SK-N-SH treated with all-trans-retinoic acid at 6 μM for 48 hours (cell line): ENCODE measurements around the gene SPATA31D1.

Experiments used
- ARNTL ChIP-seq: fragments of 450-650 bp; formaldehyde crosslinking; IDR thresholded peaks from 2 replicates; pipeline ENCODE4 v1.5.0; 2020; ENCODE audit warnings: low read depth, mild to moderate bottlenecking, moderate library complexity, borderline replicate concordance
- OSR1 ChIP-seq: fragments of 250-450 bp; sonication (Bioruptor Pico); IDR thresholded peaks from 2 replicates; pipeline ENCODE4 v1.8.0; 2022; ENCODE audit warnings: moderate library complexity, mild to moderate bottlenecking, inconsistent platforms
- PPARA ChIP-seq: fragments of 250-450 bp; sonication (Bioruptor Pico); IDR thresholded peaks from 2 replicates; pipeline ENCODE4 v1.5.0; 2020; ENCODE audit warnings: mild to moderate bottlenecking, borderline replicate concordance
- RARB ChIP-seq: fragments of 250-450 bp; sonication (Bioruptor Pico); IDR thresholded peaks from 2 replicates; pipeline ENCODE4 v1.8.0; 2021; ENCODE audit warnings: mild to moderate bottlenecking, moderate library complexity
- SNAI2 ChIP-seq: fragments of 250-450 bp; sonication (Bioruptor Pico); IDR thresholded peaks from 2 replicates; pipeline ENCODE4 v1.5.0; 2020; ENCODE audit warnings: mild to moderate bottlenecking, moderate library complexity
- ZFP3 ChIP-seq: fragments of 250-450 bp; sonication (Bioruptor Pico); IDR thresholded peaks from 2 replicates; pipeline ENCODE4 v1.5.0; 2020; ENCODE audit warnings: mild to moderate bottlenecking, moderate library complexity
- ZFP30 ChIP-seq: fragments of 450-650 bp; formaldehyde crosslinking; IDR thresholded peaks from 2 replicates; pipeline ENCODE4 v1.5.0; 2022; ENCODE audit warnings: mild to moderate bottlenecking, moderate library complexity
- ZNF565 ChIP-seq: fragments of 450-650 bp; formaldehyde crosslinking; conservative IDR thresholded peaks from 2 replicates; pipeline ENCODE4 v1.5.0; 2020; ENCODE audit warnings: low read depth, mild to moderate bottlenecking, moderate library complexity
- TF ChIP-seq, protein P1 (sequence below): fragments of 250-450 bp; sonication (Bioruptor Pico); IDR thresholded peaks from 2 replicates; pipeline ENCODE4 v1.5.1; 2021; ENCODE audit warnings: mild to moderate bottlenecking, moderate library complexity
- TF ChIP-seq, protein P2 (sequence below): fragments of 250-450 bp; sonication (Bioruptor Pico); IDR thresholded peaks from 2 replicates; pipeline ENCODE4 v1.8.0; 2020; ENCODE audit warnings: mild to moderate bottlenecking, moderate library complexity, borderline replicate concordance
- TF ChIP-seq, protein P3 (sequence below): fragments of 250-450 bp; sonication (Bioruptor Pico); IDR thresholded peaks from 2 replicates; pipeline ENCODE4 v1.8.0; 2021; ENCODE audit warnings: low read depth, mild to moderate bottlenecking, moderate library complexity, borderline replicate concordance

DNA sequence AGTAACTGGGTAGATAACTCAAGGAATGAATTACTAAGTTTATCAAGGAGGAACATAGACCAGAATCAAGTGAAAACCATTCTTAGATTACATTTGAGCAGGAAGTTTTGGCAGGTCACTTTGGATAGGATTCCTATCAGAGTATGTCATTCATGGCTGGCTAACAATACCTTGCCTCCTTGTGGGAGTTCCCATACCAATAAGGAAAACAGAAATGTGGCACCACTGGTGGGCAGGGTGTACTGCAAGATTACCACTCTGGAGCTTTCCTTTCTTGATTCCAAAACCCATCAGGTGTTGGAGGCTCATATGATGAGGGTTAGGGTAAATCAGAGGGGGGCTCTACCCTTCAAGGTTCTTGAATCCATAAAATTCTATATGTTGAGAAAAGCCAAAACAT, 18.6 kb upstream of the SPATA31D1 start:
- TF ChIP-seq, protein P1, sequence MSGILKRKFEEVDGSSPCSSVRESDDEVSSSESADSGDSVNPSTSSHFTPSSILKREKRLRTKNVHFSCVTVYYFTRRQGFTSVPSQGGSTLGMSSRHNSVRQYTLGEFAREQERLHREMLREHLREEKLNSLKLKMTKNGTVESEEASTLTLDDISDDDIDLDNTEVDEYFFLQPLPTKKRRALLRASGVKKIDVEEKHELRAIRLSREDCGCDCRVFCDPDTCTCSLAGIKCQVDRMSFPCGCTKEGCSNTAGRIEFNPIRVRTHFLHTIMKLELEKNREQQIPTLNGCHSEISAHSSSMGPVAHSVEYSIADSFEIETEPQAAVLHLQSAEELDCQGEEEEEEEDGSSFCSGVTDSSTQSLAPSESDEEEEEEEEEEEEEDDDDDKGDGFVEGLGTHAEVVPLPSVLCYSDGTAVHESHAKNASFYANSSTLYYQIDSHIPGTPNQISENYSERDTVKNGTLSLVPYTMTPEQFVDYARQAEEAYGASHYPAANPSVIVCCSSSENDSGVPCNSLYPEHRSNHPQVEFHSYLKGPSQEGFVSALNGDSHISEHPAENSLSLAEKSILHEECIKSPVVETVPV, result no peak
- TF ChIP-seq PPARA, result no peak
- no peak for TF ChIP-seq RARB
- no peak for TF ChIP-seq ZFP30 (CRISPR knock-in tag)
- no peak for TF ChIP-seq ZFP3 (CRISPR knock-in tag)
- TF ChIP-seq SNAI2 (CRISPR knock-in tag), result no peak
- TF ChIP-seq ARNTL (CRISPR knock-in tag), result no peak
- TF ChIP-seq, protein P2, sequence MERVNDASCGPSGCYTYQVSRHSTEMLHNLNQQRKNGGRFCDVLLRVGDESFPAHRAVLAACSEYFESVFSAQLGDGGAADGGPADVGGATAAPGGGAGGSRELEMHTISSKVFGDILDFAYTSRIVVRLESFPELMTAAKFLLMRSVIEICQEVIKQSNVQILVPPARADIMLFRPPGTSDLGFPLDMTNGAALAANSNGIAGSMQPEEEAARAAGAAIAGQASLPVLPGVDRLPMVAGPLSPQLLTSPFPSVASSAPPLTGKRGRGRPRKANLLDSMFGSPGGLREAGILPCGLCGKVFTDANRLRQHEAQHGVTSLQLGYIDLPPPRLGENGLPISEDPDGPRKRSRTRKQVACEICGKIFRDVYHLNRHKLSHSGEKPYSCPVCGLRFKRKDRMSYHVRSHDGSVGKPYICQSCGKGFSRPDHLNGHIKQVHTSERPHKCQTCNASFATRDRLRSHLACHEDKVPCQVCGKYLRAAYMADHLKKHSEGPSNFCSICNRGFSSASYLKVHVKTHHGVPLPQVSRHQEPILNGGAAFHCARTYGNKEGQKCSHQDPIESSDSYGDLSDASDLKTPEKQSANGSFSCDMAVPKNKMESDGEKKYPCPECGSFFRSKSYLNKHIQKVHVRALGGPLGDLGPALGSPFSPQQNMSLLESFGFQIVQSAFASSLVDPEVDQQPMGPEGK, result no peak
- no peak for TF ChIP-seq OSR1 (CRISPR knock-in tag)
- no peak for TF ChIP-seq ZNF565 (CRISPR knock-in tag)
- TF ChIP-seq, protein P3, sequence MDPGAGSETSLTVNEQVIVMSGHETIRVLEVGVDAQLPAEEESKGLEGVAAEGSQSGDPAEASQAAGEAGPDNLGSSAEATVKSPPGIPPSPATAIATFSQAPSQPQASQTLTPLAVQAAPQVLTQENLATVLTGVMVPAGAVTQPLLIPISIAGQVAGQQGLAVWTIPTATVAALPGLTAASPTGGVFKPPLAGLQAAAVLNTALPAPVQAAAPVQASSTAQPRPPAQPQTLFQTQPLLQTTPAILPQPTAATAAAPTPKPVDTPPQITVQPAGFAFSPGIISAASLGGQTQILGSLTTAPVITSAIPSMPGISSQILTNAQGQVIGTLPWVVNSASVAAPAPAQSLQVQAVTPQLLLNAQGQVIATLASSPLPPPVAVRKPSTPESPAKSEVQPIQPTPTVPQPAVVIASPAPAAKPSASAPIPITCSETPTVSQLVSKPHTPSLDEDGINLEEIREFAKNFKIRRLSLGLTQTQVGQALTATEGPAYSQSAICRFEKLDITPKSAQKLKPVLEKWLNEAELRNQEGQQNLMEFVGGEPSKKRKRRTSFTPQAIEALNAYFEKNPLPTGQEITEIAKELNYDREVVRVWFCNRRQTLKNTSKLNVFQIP (CRISPR knock-in tag), result no peak
